PC-9 (cell line): ENCODE measurements around the gene FLNC. TPM values are rescaled to one million over a fixed set of nuclear protein-coding genes. Genes with fewer than 3 reads are reported as not detected.

Experiments used
- BruUV-seq: library from RNA; stranded (reverse); fragments of 400-500 nt; replicated peaks from 2 replicates; lab custom pipeline; 2021; lab: Mats Ljungman, UMichigan
- CTCF ChIA-PET: fragments of 300-600 bp; sonication (Branson Sonifier 250); formaldehyde crosslinking; loops from one replicate; lab custom pipeline; 2022; ENCODE audit warnings: antibody characterized with exemption; lab: Charles Lee
- POLR2A ChIA-PET: fragments of 300-600 bp; sonication (Branson Sonifier 250); formaldehyde crosslinking; loops from one replicate; lab custom pipeline; 2022; ENCODE audit warnings: antibody characterized with exemption; ENCODE audit not compliant: unreplicated experiment; lab: Charles Lee
- DNase-seq, 2 experiments: peaks; one replicate each; pipeline versions ENCODE4 v3.0.0 to v3.0.0-alpha.2; 2015 to 2022; ENCODE audit warnings: mixed read lengths in 1 of 2
- H2AFZ ChIP-seq: fragments of 200-600 bp; sonication (generic); 2 replicates; pipeline ENCODE4 v1.8.1; 2017; ENCODE audit warnings: antibody characterized with exemption
- H3F3A ChIP-seq: fragments of 200-600 bp; sonication (generic); 2 replicates; pipeline ENCODE4 v1.8.1; 2017; ENCODE audit warnings: antibody characterized with exemption, mild to moderate bottlenecking, low read depth; ENCODE audit not compliant: insufficient read depth
- H3K27ac ChIP-seq: fragments of 200-600 bp; sonication (generic); 2 replicates; pipeline ENCODE4 v1.6.1; 2016; ENCODE audit warnings: mixed run types
- H3K27me3 ChIP-seq: fragments of 200-600 bp; sonication (generic); 2 replicates; pipeline ENCODE4 v1.6.1; 2016; ENCODE audit warnings: low read depth, mixed run types; ENCODE audit not compliant: insufficient read depth
- H3K36me3 ChIP-seq: fragments of 200-600 bp; sonication (generic); 2 replicates; pipeline ENCODE4 v1.6.1; 2016; ENCODE audit warnings: low read depth, mixed run types
- H3K4me1 ChIP-seq: fragments of 200-600 bp; sonication (generic); replicated peaks from 2 replicates; pipeline ENCODE4 v1.6.1; 2016; ENCODE audit warnings: mixed run types; ENCODE audit not compliant: insufficient read depth
- H3K4me2 ChIP-seq: fragments of 200-600 bp; sonication (generic); 2 replicates; pipeline ENCODE4 v1.6.1; 2017; ENCODE audit warnings: mixed run types
- H3K4me3 ChIP-seq: fragments of 200-600 bp; sonication (generic); 2 replicates; pipeline ENCODE4 v1.6.1; 2016; ENCODE audit warnings: mixed run types
- H3K79me2 ChIP-seq: fragments of 200-600 bp; sonication (generic); 2 replicates; pipeline ENCODE4 v1.6.1; 2017; ENCODE audit warnings: low read depth, mixed run types
- H3K9me2 ChIP-seq: fragments of 200-600 bp; sonication (generic); 2 replicates; pipeline ENCODE4 v1.8.1; 2017; ENCODE audit warnings: mild to moderate bottlenecking; ENCODE audit not compliant: insufficient read depth
- H3K9me3 ChIP-seq: fragments of 200-600 bp; sonication (generic); 2 replicates; pipeline ENCODE4 v1.8.1; 2016; ENCODE audit warnings: low read depth; ENCODE audit not compliant: insufficient read depth
- H4K20me1 ChIP-seq: fragments of 200-600 bp; sonication (generic); 2 replicates; pipeline ENCODE4 v1.8.1; 2017; ENCODE audit not compliant: insufficient read depth
- CTCF ChIP-seq: fragments of 200-600 bp; sonication (generic); conservative IDR thresholded peaks from 2 replicates; pipeline ENCODE4 v1.6.1; 2017; ENCODE audit warnings: mixed run types, antibody characterized with exemption, mild to moderate bottlenecking, moderate library complexity
- EZH2 ChIP-seq: fragments of 200-600 bp; sonication (generic); IDR thresholded peaks from 2 replicates; pipeline ENCODE4 v1.8.0; 2017; ENCODE audit warnings: antibody characterized with exemption, low read depth
- intact Hi-C: fragments of 100-400 bp; cut with micrococcal nuclease; formaldehyde crosslinking; loops from one replicate; pipeline ENCODE4 v1.10.0; 2022; ENCODE audit not compliant: unreplicated experiment
- total RNA-seq: library from RNA; stranded (reverse); gene quantifications from 2 replicates; pipeline ENCODE4 v1.2.3, GENCODE V29; 2021

Gene FLNC
- total RNA-seq, 1 experiment from 2014 or later = 75.5 TPM

DNA sequence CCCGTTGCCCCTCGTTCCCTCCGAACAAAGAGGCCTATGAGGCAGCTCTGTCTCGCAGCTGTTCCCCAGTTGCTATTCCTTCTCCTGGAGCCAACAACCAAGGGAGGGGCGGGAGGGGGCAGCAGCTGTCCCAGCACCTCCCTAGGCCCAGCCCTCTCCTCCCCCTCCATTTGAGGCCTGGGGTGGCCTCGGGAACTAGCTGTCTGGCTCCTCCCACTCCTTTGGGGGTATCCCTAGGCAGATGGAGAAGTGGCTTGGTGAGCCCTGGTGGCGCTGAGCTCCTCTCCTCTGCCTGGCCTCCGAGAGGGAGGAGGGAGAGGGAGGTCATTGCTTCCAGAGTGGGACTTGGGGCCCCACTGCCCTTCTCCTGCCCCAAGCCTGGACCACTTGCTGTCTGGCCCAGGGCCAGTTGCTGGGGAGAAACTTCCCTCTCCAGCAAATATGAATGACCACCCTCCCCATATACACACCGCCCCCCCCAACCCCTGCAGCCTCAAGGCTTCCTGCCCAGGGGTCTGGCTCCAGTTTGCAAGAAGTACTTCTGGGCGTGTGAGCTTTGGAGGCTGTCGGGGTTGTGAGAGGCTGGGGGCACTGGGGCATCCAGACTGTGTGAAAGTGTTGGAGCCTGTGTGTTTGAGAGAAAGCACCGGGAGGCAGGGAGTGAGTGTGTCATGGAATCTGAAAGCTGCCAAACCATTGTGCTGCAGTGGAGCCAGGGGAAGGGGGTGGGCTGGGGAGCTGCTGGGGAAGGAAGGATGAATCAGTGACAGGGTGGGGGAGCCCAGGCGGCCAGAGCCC, 3.1 kb downstream of the FLNC start:
- Histone ChIP-seq H3K79me2 (no peaks in the 10 kb centered on the region), H4K20me1 (no peaks in the 10 kb centered on the region), H3K9me2 (no peaks in the 10 kb centered on the region), H3K4me2 (peak overlapping the region; percentile 28; the same call in 1 of the 2 replicates), H3K27me3 (no peaks in the 10 kb centered on the region), H3K4me3 (no peak overlapping the region), H3K9me3 (no peaks in the 10 kb centered on the region), H3F3A (peaks cover 6% of the 10 kb centered on the region), H2AFZ (no peak overlapping the region), H3K4me1 (peaks cover 33% of the 10 kb centered on the region), H3K36me3 (no peaks in the 10 kb centered on the region), H3K27ac (no peak overlapping the region)
- no TSS peak for BruUV-seq
- peak in 1 of 2 experiments; percentile 33 for DNase-seq
- TF ChIP-seq CTCF (no peak), EZH2 (no peak)
- CTCF ChIA-PET = interaction anchor here (0.5 to 0.9 kb wide), 4 partner anchors 42 to 67 kb away, joined by 3 to 7 read pairs (median 4); no protein-coding TSS in a partner anchor
- POLR2A ChIA-PET = interaction anchor here (0.7 kb wide), 1 partner anchor 26 kb away, joined by 4 read pairs; no protein-coding TSS in a partner anchor
- intact Hi-C loops = loop anchor here (5.0 kb wide), 1 partner anchor 59 kb away; no protein-coding TSS in a partner anchor

DNA sequence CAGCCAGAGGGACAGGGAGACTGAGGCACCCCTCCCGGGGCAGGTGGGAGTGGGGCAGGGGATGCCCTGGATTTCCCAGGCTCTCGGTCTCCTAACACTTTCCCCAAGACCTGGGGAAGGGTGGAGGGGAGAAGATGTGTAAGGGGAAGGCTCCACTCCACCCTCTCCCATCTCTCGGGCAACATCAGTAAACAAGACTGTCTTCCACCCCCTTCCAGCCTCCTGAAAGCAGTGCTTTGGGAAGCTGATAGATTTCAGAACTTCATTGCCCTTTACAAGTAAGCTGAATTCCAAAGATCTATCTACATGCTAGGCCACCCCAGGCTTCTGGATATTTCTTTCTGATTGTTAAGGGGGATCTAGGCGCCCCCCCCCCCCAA, 3.7 kb downstream of the FLNC start:
- no peaks in the 10 kb centered on the region for H4K20me1 ChIP-seq

More for the DNA sequence above, 3.7 kb downstream of the FLNC start:
- no peak for DNase-seq
- Histone ChIP-seq H3K27ac (no peak overlapping the region), H3K27me3 (no peaks in the 10 kb centered on the region), H3F3A (peaks cover 6% of the 10 kb centered on the region), H3K4me1 (peaks cover 27% of the 10 kb centered on the region), H3K79me2 (no peaks in the 10 kb centered on the region), H3K36me3 (no peaks in the 10 kb centered on the region), H3K4me3 (no peak overlapping the region), H2AFZ (no peak overlapping the region), H3K9me3 (no peaks in the 10 kb centered on the region), H3K4me2 (peak overlapping the region; percentile 28; the same call in 1 of the 2 replicates), H3K9me2 (no peaks in the 10 kb centered on the region)
- CTCF ChIA-PET = no interaction called here
- POLR2A ChIA-PET = interaction anchor here (0.7 to 0.8 kb wide), 2 partner anchors 27 to 510 kb away, joined by 4 read pairs; no protein-coding TSS in a partner anchor
- BruUV-seq = no TSS peak
- no peak for TF ChIP-seq CTCF
- TF ChIP-seq EZH2 = no peak
- intact Hi-C loops = loop anchor here (5.0 kb wide), 1 partner anchor 58 kb away; no protein-coding TSS in a partner anchor
